ENCODE results near the gene COG6.
A peak's percentile ranks its signal among the peaks of the same experiment; 100 is the strongest.

COG6 gene

GRCh38 chr13:39781381-39781780 is 125.9 kb downstream of the COG6 start:
- no peak for DNase-seq (ENCODE audit: low read depth in 2 of 2)
- H3K4me3 ChIP-seq (replicated peaks in 1 of 2; ENCODE audit: low read depth in 2 of 2, low read length in 2 of 2), result no peak overlapping the region
- TF ChIP-seq CTCF (IDR thresholded peaks at IDR 0.05; ENCODE audit: low read depth, low read length), result no peak

DNA sequence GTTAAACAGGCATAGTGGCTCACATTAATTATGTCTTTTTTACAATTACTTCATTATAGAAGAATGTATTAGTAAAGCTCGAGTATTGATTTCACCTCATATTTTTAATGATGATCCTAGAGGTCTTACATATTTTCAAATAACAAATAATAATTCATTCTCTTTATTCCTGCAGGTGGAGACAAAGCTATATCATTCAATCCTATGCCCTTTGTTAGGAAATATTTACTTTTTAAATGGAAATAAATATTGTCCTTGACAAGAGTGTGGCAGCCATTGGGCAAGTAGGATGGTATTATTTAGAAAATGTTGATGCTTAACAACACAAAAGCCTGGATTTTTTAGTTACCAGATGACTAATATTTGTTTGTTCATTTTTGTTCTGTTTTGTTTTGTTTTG is 127.6 kb downstream of the COG6 start:
- DNase-seq (ENCODE audit: low read depth in 2 of 2), result peak; percentile 50 to 52
- H3K4me3 ChIP-seq (replicated peaks in 1 of 2; ENCODE audit: low read depth in 2 of 2, low read length in 2 of 2), result no peak overlapping the region
- no peak for TF ChIP-seq CTCF (IDR thresholded peaks at IDR 0.05; ENCODE audit: low read depth, low read length)

DNA sequence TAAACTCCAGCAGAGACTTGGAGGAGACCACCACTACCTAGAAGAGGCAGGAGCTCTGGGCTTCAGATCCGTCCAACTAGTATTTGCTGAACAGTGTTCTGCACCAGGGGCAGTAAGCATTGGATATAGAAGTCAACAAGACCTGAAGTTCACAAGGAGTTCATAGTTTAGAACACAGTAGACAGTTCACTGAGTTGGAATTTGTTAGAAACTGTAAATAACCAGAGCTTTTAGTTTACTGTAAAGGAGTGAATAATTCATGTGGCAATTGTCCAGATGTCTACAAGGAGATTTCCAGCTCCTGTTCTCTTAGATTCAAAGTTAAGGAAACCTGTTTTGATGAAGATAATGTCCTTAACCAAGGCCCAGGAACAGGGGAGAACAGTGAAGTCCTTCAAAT is 128.9 kb downstream of the COG6 start:
- DNase-seq (ENCODE audit: low read depth in 2 of 2), result peak; percentile 37 to 51
- no peak overlapping the region for H3K4me3 ChIP-seq (replicated peaks in 1 of 2; ENCODE audit: low read depth in 2 of 2, low read length in 2 of 2)
- TF ChIP-seq CTCF (IDR thresholded peaks at IDR 0.05; ENCODE audit: low read depth, low read length), result no peak

DNA sequence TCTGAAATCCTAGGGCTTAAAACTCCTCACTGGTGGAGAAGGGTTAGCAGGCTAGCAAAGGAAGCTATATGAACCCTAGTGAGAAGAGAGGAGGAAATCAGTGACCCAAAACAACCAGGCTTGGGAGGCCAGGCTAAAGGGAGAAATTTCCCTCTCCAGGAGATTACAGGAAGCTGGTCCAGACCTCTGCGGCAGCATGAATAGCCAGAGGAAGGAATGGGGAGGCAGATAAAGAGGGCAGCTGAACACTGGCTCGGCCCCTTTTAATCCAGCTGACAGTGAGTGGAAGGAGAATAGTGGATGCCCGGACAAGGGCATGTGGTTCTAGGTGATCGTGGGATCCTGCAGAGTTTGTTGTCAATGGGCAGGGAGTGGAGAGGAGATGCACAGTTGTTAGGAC is 130.6 kb downstream of the COG6 start:
- TF ChIP-seq CTCF (IDR thresholded peaks at IDR 0.05; ENCODE audit: low read depth, low read length), result no peak
- peak in 1 of 2 donors; percentile 29 for DNase-seq (ENCODE audit: low read depth in 2 of 2)
- no peak overlapping the region for H3K4me3 ChIP-seq (replicated peaks in 1 of 2; ENCODE audit: low read depth in 2 of 2, low read length in 2 of 2)

DNA sequence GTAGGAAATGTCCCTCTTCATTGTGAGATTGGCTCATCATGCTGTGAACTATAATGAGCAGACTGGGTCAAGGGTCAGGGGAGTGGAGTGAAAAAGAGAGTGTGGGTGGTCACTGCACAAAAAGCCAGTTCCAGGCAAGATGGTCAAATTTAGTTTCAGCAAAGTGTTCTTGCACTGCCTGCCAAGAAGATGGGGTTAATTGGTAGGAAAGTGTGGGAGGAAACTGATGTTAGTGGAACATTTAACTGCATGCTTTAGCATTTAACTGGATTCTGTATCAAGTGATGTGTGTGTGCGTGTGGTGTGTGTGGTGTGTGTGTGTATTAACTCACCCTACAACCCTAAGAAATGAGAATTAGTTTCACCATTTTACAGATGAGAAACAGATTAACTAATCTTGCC is 131.6 kb downstream of the COG6 start:
- no peak overlapping the region for H3K4me3 ChIP-seq (replicated peaks in 1 of 2; ENCODE audit: low read depth in 2 of 2, low read length in 2 of 2)
- DNase-seq (ENCODE audit: low read depth in 2 of 2), result peak in 1 of 2 donors; percentile 71
- no peak for TF ChIP-seq CTCF (IDR thresholded peaks at IDR 0.05; ENCODE audit: low read depth, low read length)

DNA sequence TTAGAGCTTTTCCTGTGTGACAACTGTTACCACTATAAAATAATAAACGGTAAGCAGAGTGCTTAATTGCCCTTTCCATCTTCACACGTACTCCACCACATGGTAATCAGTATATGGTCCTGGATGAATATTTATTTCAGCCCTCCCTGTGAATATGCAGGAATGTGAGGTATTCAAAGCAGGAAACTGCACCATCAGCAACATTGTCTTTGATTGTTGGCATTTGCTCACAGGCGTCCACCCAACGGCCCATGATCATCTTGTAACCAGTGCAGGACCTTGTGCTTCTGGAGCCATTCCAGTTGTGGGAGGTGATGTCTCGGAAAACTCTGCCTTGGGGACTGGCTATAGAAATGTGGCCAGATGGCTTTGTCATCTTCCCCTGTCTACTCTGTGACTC is 132.6 kb downstream of the COG6 start:
- DNase-seq (ENCODE audit: low read depth in 2 of 2), result no peak
- no peak for TF ChIP-seq CTCF (IDR thresholded peaks at IDR 0.05; ENCODE audit: low read depth, low read length)
- H3K4me3 ChIP-seq (replicated peaks in 1 of 2; ENCODE audit: low read depth in 2 of 2, low read length in 2 of 2), result no peak overlapping the region

DNA sequence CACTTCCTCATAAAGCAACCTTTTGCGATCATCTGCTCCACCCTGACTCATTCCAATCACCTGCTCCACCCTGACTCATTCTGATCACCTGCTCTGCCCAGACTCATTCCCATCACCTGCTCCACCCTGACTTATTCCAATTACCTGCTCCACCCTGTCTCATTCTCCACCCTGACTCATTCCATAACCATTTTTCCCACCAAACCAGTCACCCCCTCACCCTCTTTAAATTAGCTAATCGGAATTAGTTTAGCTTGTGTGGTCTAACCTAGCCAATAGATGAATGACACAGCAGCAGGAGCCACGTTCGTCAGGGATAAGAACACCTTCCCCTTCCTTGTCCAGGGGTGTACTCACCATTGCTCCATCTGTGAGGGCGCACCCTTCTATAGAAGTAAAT is 134.0 kb downstream of the COG6 start:
- H3K4me3 ChIP-seq (replicated peaks in 1 of 2; ENCODE audit: low read depth in 2 of 2, low read length in 2 of 2), result no peak overlapping the region
- no peak for TF ChIP-seq CTCF (IDR thresholded peaks at IDR 0.05; ENCODE audit: low read depth, low read length)
- DNase-seq (ENCODE audit: low read depth in 2 of 2), result no peak
